Ascending aorta (tissue), 2 donors: ENCODE measurements around the gene SZT2. TPM values are rescaled to one million over a fixed set of nuclear protein-coding genes. Genes with fewer than 3 reads are reported as not detected.
A peak's percentile ranks its signal among the peaks of the same experiment; 100 is the strongest.
"Not testable (repeated sequence)": the region's sequence is repeated elsewhere in the genome, so short reads cannot be mapped to it uniquely, and the experiment has no call there.

ENCODE experiments used
- DNase-seq, 2 donors: peaks; one replicate each; pipeline ENCODE4 v3.0.0-alpha.2; 2019; ENCODE audit warnings: low spot score in 2 of 2
- H3K27ac ChIP-seq, 2 donors: fragments of 200-600 bp; sonication (generic); one replicate each; pipeline ENCODE4 v1.5.1; 2016 to 2017; ENCODE audit warnings: mild to moderate bottlenecking in 1 of 2
- H3K27me3 ChIP-seq: fragments of 200-600 bp; sonication (generic); one replicate; pipeline ENCODE4 v1.5.1; 2017
- H3K36me3 ChIP-seq, 2 donors: fragments of 200-600 bp; sonication (generic); one replicate each; pipeline ENCODE4 v1.5.1; 2016
- H3K4me1 ChIP-seq, 2 donors: fragments of 200-600 bp; sonication (generic); one replicate each; pipeline ENCODE4 v1.5.1; 2016 to 2017; ENCODE audit warnings: mild to moderate bottlenecking in 1 of 2
- H3K4me3 ChIP-seq, 2 donors: fragments of 200-600 bp; sonication (generic); one replicate each; pipeline ENCODE4 v1.5.1; 2016 to 2017; ENCODE audit warnings: mild to moderate bottlenecking in 1 of 2
- H3K9me3 ChIP-seq, 2 donors: fragments of 200-600 bp; sonication (generic); one replicate each; pipeline ENCODE4 v1.5.1; 2016
- intact Hi-C: fragments of 100-400 bp; cut with DNase I; formaldehyde crosslinking; loops from one replicate; pipeline ENCODE4 v1.15.1; 2023
- total RNA-seq: library from RNA; depleted of rRNA; stranded (reverse); fragments of >200 nt; gene quantifications from one replicate; pipeline ENCODE4 v1.1.0, GENCODE V29; 2016
- TF ChIP-seq, protein P1 (sequence below), 3 experiments: fragments of 200-600 bp in 2 of 3; fragments of 450-650 bp in 1 of 3; sonication (generic) in 2 of 3; IDR thresholded peaks; one replicate each; pipeline ENCODE4 v1.5.1; 2016 to 2019; ENCODE audit warnings: antibody characterized with exemption in 3 of 3, mild to moderate bottlenecking in 1 of 3, moderate library complexity in 1 of 3

The SZT2 gene
- total RNA-seq, 1 donor from 2014 or later = 35.9 TPM

- no peak for DNase-seq
- H3K27me3 ChIP-seq = no peaks in the 10 kb centered on the region
Observed at GRCh38 chr1:43404353-43404752, 14.7 kb downstream of the SZT2 start.

GRCh38 chr1:43405219-43405875 lies 15.6 kb downstream of the SZT2 start:
- Histone ChIP-seq H3K27me3 (no peaks in the 10 kb centered on the region), H3K36me3 (peaks cover 59 to 60% of the 10 kb centered on the region in 2 donors), H3K9me3 (no peaks in the 10 kb centered on the region), H3K4me3 (no peak overlapping the region), H3K4me1 (no peaks in the 10 kb centered on the region), H3K27ac (no peak overlapping the region)
- intact Hi-C loops = no loop called here
- TF ChIP-seq, protein P1, sequence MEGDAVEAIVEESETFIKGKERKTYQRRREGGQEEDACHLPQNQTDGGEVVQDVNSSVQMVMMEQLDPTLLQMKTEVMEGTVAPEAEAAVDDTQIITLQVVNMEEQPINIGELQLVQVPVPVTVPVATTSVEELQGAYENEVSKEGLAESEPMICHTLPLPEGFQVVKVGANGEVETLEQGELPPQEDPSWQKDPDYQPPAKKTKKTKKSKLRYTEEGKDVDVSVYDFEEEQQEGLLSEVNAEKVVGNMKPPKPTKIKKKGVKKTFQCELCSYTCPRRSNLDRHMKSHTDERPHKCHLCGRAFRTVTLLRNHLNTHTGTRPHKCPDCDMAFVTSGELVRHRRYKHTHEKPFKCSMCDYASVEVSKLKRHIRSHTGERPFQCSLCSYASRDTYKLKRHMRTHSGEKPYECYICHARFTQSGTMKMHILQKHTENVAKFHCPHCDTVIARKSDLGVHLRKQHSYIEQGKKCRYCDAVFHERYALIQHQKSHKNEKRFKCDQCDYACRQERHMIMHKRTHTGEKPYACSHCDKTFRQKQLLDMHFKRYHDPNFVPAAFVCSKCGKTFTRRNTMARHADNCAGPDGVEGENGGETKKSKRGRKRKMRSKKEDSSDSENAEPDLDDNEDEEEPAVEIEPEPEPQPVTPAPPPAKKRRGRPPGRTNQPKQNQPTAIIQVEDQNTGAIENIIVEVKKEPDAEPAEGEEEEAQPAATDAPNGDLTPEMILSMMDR (IDR thresholded peaks at IDR 0.05) = no peak
- DNase-seq = no peak

More at GRCh38 chr1:43404353-43404752, 14.7 kb downstream of the SZT2 start:
- Histone ChIP-seq H3K4me1 (no peaks in the 10 kb centered on the region), H3K9me3 (no peaks in the 10 kb centered on the region), H3K27ac (no peak overlapping the region), H3K4me3 (no peak overlapping the region), H3K36me3 (peaks cover 54 to 59% of the 10 kb centered on the region in 2 donors)
- intact Hi-C loops = no loop called here
- TF ChIP-seq, protein P1 (IDR thresholded peaks at IDR 0.05) = no peak

GRCh38 chr1:43405876-43406234 lies 16.2 kb downstream of the SZT2 start:
- intact Hi-C loops = no loop called here
- peaks cover 59 to 60% of the 10 kb centered on the region in 2 donors for H3K36me3 ChIP-seq
- no peak for DNase-seq

GRCh38 chr1:43410571-43410970 lies 20.9 kb downstream of the SZT2 start:
- intact Hi-C loops = no loop called here
- no peak overlapping the region for H3K4me3 ChIP-seq
- H3K36me3 ChIP-seq = peaks cover 37 to 41% of the 10 kb centered on the region in 2 donors
- H3K9me3 ChIP-seq = no peaks in the 10 kb centered on the region
- no peaks in the 10 kb centered on the region for H3K27me3 ChIP-seq
- TF ChIP-seq, protein P1 (IDR thresholded peaks at IDR 0.05) = no peak
- no peak for DNase-seq
- H3K27ac ChIP-seq = no peak overlapping the region
- H3K4me1 ChIP-seq = no peaks in the 10 kb centered on the region

More at GRCh38 chr1:43405876-43406234, 16.2 kb downstream of the SZT2 start:
- Histone ChIP-seq H3K4me3 (no peak overlapping the region), H3K9me3 (no peaks in the 10 kb centered on the region), H3K27ac (no peak overlapping the region), H3K27me3 (no peaks in the 10 kb centered on the region), H3K4me1 (no peaks in the 10 kb centered on the region)
- TF ChIP-seq, protein P1 (IDR thresholded peaks at IDR 0.05) = no peak

- DNase-seq, H3K4me3 ChIP-seq, H3K27ac ChIP-seq, intact Hi-C loops, H3K27me3 ChIP-seq, H3K4me1 ChIP-seq, H3K9me3 ChIP-seq: not testable (repeated sequence)
- H3K36me3 ChIP-seq = peaks cover 41 to 43% of the 10 kb centered on the region in 2 donors
Observed at GRCh38 chr1:43413426-43413825, 23.7 kb downstream of the SZT2 start.

DNA sequence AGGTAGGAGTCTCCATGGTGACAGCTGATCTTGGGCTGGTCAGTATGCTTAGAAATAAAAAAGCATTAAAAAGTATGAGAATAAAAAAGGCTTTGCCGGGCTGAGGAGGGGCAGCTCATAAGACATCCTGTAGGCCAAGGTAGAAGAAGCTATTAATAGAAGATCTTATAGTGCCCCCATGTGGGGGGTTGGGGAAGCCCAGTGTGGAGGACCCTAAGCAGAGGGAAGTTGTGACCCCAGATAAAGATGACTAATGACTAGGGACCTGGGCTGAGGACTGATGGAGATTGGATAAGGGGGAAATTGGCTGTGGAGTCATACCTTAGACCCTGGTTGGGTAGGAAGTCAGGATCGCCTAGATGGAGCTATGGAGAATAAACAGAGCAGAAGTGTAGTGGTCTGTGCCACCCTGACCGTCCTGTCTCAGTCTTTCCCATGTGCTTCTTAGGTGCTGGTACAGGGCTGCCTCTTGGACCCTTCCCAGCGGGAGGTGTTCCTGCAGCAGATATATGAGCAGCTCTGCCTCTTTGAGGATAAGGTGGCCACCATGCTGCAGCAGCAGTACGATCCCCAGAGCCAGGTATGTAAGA lies 25.0 kb downstream of the SZT2 start:
- no peaks in the 10 kb centered on the region for H3K27me3 ChIP-seq
- peaks cover 48 to 50% of the 10 kb centered on the region in 2 donors for H3K36me3 ChIP-seq
- H3K27ac ChIP-seq = no peak overlapping the region
- H3K9me3 ChIP-seq = no peaks in the 10 kb centered on the region
- intact Hi-C loops = loop anchor here (1.0 kb wide), 1 partner anchor 187 kb away; no protein-coding TSS in a partner anchor
- no peaks in the 10 kb centered on the region for H3K4me1 ChIP-seq
- TF ChIP-seq, protein P1 (IDR thresholded peaks at IDR 0.05) = peak; percentile 44 to 54 (median 49)
- DNase-seq = no peak
- no peak overlapping the region for H3K4me3 ChIP-seq
